ENCODE results near the gene ZNF469.

Gene ZNF469

GRCh38 chr16:88376835-88377726, 5.7 kb upstream of the ZNF469 start:
- Mint-ChIP-seq H3K27ac (no peak overlapping the region), H3K36me3 (ENCODE audit: low read depth) (no peaks in the 10 kb centered on the region), H3K9me3 (no peaks in the 10 kb centered on the region), H3K4me3 (no peak overlapping the region), H3K27me3 (ENCODE audit: low read depth) (peaks cover 11% of the 10 kb centered on the region), H3K4me1 (peaks cover 8% of the 10 kb centered on the region)
- TF ChIP-seq, protein P1, sequence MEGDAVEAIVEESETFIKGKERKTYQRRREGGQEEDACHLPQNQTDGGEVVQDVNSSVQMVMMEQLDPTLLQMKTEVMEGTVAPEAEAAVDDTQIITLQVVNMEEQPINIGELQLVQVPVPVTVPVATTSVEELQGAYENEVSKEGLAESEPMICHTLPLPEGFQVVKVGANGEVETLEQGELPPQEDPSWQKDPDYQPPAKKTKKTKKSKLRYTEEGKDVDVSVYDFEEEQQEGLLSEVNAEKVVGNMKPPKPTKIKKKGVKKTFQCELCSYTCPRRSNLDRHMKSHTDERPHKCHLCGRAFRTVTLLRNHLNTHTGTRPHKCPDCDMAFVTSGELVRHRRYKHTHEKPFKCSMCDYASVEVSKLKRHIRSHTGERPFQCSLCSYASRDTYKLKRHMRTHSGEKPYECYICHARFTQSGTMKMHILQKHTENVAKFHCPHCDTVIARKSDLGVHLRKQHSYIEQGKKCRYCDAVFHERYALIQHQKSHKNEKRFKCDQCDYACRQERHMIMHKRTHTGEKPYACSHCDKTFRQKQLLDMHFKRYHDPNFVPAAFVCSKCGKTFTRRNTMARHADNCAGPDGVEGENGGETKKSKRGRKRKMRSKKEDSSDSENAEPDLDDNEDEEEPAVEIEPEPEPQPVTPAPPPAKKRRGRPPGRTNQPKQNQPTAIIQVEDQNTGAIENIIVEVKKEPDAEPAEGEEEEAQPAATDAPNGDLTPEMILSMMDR (IDR thresholded peaks at IDR 0.05; ENCODE audit: unreplicated experiment in 3 of 3): no peak

DNA sequence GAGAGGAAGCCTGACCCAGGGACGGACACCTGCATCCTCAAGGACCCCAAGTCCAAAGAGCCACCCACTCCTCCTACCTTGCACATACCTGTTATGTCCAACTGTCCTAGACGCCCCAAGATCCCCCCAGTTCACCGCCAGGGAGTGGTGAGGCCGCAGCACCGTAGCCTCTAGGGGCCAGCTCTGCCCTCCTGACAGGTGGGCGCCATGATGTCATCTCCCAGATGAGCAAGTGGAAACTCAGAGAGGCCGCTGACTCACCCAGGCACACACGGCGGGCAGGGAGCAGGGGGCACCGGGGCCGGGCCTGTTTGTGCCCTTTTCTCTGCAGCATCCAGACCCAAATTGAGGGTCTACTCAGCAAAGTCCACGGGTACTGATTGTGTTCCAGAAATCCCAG, 4.8 kb upstream of the ZNF469 start:
- Mint-ChIP-seq H3K9me3 (no peaks in the 10 kb centered on the region), H3K4me1 (peaks cover 12% of the 10 kb centered on the region), H3K36me3 (ENCODE audit: low read depth) (no peaks in the 10 kb centered on the region), H3K27me3 (ENCODE audit: low read depth) (peaks cover 18% of the 10 kb centered on the region), H3K4me3 (no peak overlapping the region), H3K27ac (no peak overlapping the region)
- TF ChIP-seq, protein P1 (IDR thresholded peaks at IDR 0.05; ENCODE audit: unreplicated experiment in 3 of 3): no peak

GRCh38 chr16:88378401-88378800, 4.4 kb upstream of the ZNF469 start:
- TF ChIP-seq, protein P1 (IDR thresholded peaks at IDR 0.05; ENCODE audit: unreplicated experiment in 3 of 3): no peak
- Mint-ChIP-seq H3K4me3 (no peak overlapping the region), H3K36me3 (ENCODE audit: low read depth) (no peaks in the 10 kb centered on the region), H3K27me3 (ENCODE audit: low read depth) (peaks cover 18% of the 10 kb centered on the region), H3K27ac (no peak overlapping the region), H3K9me3 (no peaks in the 10 kb centered on the region), H3K4me1 (peaks cover 12% of the 10 kb centered on the region)

DNA sequence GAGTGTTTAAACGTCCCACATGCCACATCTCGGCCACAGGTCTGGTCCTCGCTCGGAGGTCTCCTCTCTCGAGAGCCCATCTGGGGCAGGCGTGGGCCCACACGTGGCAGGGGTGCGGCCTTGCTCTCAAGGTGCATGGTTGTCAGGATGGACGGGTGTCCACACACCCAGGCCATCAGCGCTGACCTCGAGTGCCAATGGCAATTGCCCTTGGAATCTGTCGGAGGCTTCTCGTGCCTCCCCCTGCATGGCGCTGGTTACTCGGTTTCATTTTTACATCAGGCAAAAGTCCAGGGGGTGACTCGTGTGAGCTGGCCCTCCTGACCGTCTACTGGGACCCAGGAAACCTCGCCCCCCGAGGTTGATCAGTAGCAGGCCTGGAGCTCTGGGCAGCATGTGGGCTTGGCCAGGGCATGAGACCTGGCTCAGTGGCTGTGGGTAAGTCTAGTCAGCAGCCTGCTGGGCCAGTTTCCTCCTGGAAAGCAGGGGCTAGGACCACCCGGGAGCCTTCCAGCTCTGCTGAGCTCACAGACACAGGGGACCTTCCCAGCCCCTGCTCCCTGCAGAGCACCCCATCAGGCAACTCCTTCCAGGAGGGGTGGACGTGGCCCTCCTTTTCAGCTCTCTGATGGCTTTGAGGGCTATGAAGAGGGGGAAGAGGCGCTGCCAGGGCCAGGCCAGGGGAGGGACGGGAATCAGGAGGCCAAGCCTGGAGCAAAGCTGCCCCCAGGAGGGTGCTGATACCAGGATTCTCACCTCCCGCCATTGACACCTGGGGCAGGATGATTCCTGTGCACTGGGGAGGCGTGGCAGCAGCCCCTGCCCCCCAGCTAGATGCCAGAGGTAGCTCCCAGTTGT, 3.7 kb upstream of the ZNF469 start:
- Mint-ChIP-seq H3K27ac (no peak overlapping the region), H3K4me1 (peaks cover 10% of the 10 kb centered on the region), H3K36me3 (ENCODE audit: low read depth) (no peaks in the 10 kb centered on the region), H3K4me3 (no peak overlapping the region), H3K27me3 (ENCODE audit: low read depth) (peaks cover 20% of the 10 kb centered on the region), H3K9me3 (no peaks in the 10 kb centered on the region)
- TF ChIP-seq, protein P1 (IDR thresholded peaks at IDR 0.05; ENCODE audit: unreplicated experiment in 3 of 3): no peak

DNA sequence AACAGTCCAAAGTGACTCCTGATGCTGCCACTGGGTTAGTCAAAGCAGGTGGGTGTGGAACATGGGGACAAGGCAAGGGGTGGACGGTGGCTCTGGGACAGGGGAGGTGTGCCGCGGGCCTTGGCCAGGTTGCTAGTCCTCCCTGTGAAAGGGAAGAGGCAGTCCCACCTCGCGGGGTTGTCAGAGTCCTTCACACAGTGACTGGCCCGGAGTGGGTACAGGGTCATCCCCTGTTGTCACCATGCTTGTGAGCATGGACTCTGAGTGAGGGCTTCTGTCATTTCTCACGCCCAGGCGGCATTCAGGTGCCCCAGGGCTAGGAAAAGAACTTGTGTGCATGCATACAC, 3.1 kb upstream of the ZNF469 start:
- H3K27me3 Mint-ChIP-seq (ENCODE audit: low read depth): peaks cover 26% of the 10 kb centered on the region
- no peaks in the 10 kb centered on the region for H3K36me3 Mint-ChIP-seq (ENCODE audit: low read depth)
- H3K27ac Mint-ChIP-seq: no peak overlapping the region
- peaks cover 5% of the 10 kb centered on the region for H3K4me1 Mint-ChIP-seq
- TF ChIP-seq, protein P1 (IDR thresholded peaks at IDR 0.05; ENCODE audit: unreplicated experiment in 3 of 3): no peak
- H3K9me3 Mint-ChIP-seq: no peaks in the 10 kb centered on the region
- no peak overlapping the region for H3K4me3 Mint-ChIP-seq
